Bronchial epithelial cell (primary cell): ENCODE results near the gene NPEPPS. TPM values are rescaled to one million over a fixed set of nuclear protein-coding genes. Genes with fewer than 3 reads are reported as not detected.

Experiments used
- DNase-seq: peaks from one replicate; pipeline ENCODE4 v3.0.0-alpha.2; 2010; ENCODE audit warnings: low read depth
- FAIRE-seq: peaks from 2 replicates; lab custom pipeline; 2011; peaks lifted over from hg19 to GRCh38; lab: Jason Lieb, UNC
- H3K27me3 ChIP-seq: 2 replicates; pipeline ENCODE4 v1.5.1; 2011; ENCODE audit warnings: low read length; ENCODE audit not compliant: control insufficient read depth, insufficient read depth
- H3K36me3 ChIP-seq: 2 replicates; pipeline ENCODE4 v1.5.1; 2011; ENCODE audit warnings: low read length; ENCODE audit not compliant: control insufficient read depth, insufficient read depth
- H3K4me3 ChIP-seq: 2 replicates; pipeline ENCODE4 v1.5.1; 2011; ENCODE audit warnings: mild to moderate bottlenecking, low read depth, low read length, control low read depth
- CTCF ChIP-seq: IDR thresholded peaks from 2 replicates; pipeline ENCODE4 v1.5.1; 2011; ENCODE audit warnings: mild to moderate bottlenecking, moderate library complexity, low read length, control low read depth, inconsistent platforms; ENCODE audit not compliant: insufficient read depth, severe bottlenecking
- total RNA-seq: library from RNA; depleted of rRNA; stranded (reverse); fragments of >200 nt; gene quantifications from 2 replicates; pipeline ENCODE4 v1.2.1, GENCODE V29; 2014

The NPEPPS gene
- total RNA-seq, 1 donor from 2014 or later: 84.2 TPM

- Histone ChIP-seq H3K27me3 (no peaks in the 10 kb centered on the region), H3K36me3 (peaks cover 3% of the 10 kb centered on the region), H3K4me3 (no peak overlapping the region)
- FAIRE-seq (no peak), DNase-seq (no peak)
- TF ChIP-seq CTCF: no peak
Observed at GRCh38 chr17:47622180-47622549, 91.3 kb downstream of the NPEPPS start.

GRCh38 chr17:47624727-47625068 lies 93.8 kb downstream of the NPEPPS start:
- Histone ChIP-seq H3K36me3 (no peaks in the 10 kb centered on the region), H3K27me3 (no peaks in the 10 kb centered on the region), H3K4me3 (no peak overlapping the region)
- FAIRE-seq (no peak), DNase-seq (no peak)
- TF ChIP-seq CTCF: no peak

- FAIRE-seq (no peak), DNase-seq (peak; percentile 36)
- no peaks in the 10 kb centered on the region for H3K36me3 ChIP-seq
- H3K27me3 ChIP-seq: no peaks in the 10 kb centered on the region
- TF ChIP-seq CTCF: no peak
- H3K4me3 ChIP-seq: no peak overlapping the region
Observed at GRCh38 chr17:47628014-47628566, 97.2 kb downstream of the NPEPPS start.

GRCh38 chr17:47629826-47630225 lies 98.9 kb downstream of the NPEPPS start:
- no peak for FAIRE-seq

GRCh38 chr17:47630614-47631013 lies 99.7 kb downstream of the NPEPPS start:
- no peak for TF ChIP-seq CTCF
- Histone ChIP-seq H3K4me3 (no peak overlapping the region), H3K36me3 (no peaks in the 10 kb centered on the region)

More at GRCh38 chr17:47629826-47630225, 98.9 kb downstream of the NPEPPS start:
- TF ChIP-seq CTCF: no peak
- Histone ChIP-seq H3K36me3 (no peaks in the 10 kb centered on the region), H3K4me3 (no peak overlapping the region), H3K27me3 (no peaks in the 10 kb centered on the region)
- no peak for DNase-seq

GRCh38 chr17:47632991-47633390 lies 102.1 kb downstream of the NPEPPS start:
- FAIRE-seq (no peak), DNase-seq (no peak)
- no peak for TF ChIP-seq CTCF
- no peak overlapping the region for H3K4me3 ChIP-seq
- no peaks in the 10 kb centered on the region for H3K27me3 ChIP-seq
- H3K36me3 ChIP-seq: no peaks in the 10 kb centered on the region

More at GRCh38 chr17:47630614-47631013, 99.7 kb downstream of the NPEPPS start:
- H3K27me3 ChIP-seq: no peaks in the 10 kb centered on the region
- no peak for DNase-seq
- FAIRE-seq: no peak
